ENCODE data around the gene NCBP3.
"Not testable (repeated sequence)": the region's sequence is repeated elsewhere in the genome, so short reads cannot be mapped to it uniquely, and the experiment has no call there.

Gene NCBP3

DNA sequence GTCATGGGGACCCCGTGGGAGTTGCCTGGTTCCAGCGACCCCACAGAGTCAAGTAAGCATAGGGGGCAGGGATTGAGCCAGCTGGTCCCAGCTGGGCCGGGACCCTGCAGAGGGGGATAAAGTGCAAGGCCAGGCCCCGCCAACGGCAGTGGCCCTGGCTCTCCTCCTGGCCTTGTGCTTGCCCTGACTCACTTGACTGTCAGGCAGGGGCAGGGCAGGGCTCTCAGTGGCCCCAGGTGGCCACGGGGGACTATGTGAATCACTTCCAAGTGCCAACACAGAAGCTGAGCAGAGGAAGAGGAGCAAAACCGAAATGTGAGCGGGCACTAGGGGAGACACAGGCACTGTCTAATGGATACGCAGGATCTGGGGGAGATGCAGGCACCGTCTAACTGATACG lies 21.6 kb upstream of the NCBP3 start:
- DNase-seq (ENCODE audit: insufficient read length, low spot score) (peak; percentile 80), FAIRE-seq (no peak)
- TF ChIP-seq POLR2A (IDR thresholded peaks at IDR 0.05; ENCODE audit: low read depth, low read length): no peak

DNA sequence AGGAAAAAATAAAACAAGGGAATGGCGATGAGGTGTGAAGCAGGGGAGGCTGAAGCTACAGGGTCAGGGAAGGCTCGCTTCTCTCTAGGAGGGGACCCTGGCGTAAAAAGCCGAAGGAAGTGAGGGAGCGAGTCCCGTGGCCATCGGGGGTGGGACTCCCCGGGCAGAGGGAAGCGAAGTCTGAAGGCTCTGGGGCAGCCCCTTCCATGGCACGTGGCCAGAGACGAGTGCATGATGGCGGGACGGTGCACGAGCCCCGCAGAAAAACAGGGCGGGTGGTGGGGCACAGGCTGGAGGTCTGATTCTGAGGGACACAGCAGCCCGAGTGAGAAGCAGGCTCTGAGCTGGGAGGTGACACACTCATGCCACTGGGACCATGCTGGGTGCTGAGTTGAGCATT lies 21.1 kb upstream of the NCBP3 start:
- DNase-seq (ENCODE audit: insufficient read length, low spot score) (no peak), FAIRE-seq (no peak)
- TF ChIP-seq POLR2A (IDR thresholded peaks at IDR 0.05; ENCODE audit: low read depth, low read length): no peak

DNA sequence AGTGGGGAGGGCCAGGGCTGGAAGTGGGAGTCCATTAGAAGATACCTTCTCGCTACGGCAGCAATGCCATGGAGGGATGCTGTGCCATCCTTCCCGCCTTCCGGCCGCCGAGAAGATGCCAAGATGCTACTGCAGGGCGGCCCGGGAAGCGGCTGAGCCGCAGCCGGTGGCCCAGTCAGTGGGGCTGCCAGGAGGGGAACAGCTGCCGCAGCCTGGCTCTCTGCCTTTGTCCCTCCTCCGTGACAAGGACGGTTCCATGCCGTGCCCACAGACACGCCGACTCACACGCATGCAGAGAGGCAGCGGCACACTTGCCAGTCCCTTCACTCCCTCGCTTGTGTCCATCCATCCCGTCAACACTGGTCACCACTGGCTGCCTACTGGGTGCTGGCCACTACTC lies 20.2 kb upstream of the NCBP3 start:
- FAIRE-seq: no peak

DNA sequence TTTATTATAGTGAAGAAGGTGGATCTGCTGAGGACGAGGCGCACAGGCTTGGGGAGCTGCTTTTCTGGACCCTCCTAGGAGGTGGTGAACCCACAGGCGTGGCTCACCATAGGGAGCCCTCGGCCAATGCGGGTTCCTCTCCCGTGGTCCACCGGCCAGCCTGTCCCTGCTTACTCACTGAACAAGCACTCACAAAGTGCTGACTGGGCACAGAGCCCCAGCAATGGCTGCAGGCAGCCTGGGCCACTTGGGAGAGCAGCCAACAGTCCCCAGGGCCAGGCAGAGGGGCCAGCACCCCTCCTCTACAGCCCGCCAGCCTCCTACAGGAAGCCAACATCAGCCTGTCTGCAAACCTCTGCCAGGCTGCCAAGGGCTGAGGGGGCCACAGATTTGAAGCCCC lies 19.1 kb upstream of the NCBP3 start:
- FAIRE-seq (peak; percentile 62), DNase-seq (ENCODE audit: insufficient read length, low spot score) (peak; percentile 82)
- no peak for TF ChIP-seq POLR2A (IDR thresholded peaks at IDR 0.05; ENCODE audit: low read depth, low read length)

More for the DNA sequence above, 20.2 kb upstream of the NCBP3 start:
- TF ChIP-seq POLR2A (IDR thresholded peaks at IDR 0.05; ENCODE audit: low read depth, low read length): no peak
- DNase-seq (ENCODE audit: insufficient read length, low spot score): no peak

DNA sequence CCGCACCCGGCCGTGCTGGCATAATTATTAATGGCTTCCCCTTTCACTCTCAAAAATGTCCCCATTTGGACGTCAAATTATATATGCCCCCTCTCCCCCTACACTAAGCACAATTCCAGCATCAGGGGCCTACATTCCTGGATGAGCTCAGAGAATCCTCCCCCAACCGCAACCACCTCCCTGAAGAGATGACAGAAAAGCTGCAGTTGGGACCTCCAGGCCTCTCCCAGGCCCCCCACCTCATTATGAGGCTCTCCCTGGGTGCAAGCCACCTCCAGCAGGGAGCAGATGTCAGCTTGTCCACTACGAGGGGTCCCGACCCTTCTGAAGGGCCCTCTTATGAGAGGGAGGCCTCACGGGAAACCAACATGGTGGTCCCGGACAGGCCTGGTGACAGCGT lies 18.5 kb upstream of the NCBP3 start:
- FAIRE-seq (no peak), DNase-seq (ENCODE audit: insufficient read length, low spot score) (no peak)
- TF ChIP-seq POLR2A (IDR thresholded peaks at IDR 0.05; ENCODE audit: low read depth, low read length): no peak

DNA sequence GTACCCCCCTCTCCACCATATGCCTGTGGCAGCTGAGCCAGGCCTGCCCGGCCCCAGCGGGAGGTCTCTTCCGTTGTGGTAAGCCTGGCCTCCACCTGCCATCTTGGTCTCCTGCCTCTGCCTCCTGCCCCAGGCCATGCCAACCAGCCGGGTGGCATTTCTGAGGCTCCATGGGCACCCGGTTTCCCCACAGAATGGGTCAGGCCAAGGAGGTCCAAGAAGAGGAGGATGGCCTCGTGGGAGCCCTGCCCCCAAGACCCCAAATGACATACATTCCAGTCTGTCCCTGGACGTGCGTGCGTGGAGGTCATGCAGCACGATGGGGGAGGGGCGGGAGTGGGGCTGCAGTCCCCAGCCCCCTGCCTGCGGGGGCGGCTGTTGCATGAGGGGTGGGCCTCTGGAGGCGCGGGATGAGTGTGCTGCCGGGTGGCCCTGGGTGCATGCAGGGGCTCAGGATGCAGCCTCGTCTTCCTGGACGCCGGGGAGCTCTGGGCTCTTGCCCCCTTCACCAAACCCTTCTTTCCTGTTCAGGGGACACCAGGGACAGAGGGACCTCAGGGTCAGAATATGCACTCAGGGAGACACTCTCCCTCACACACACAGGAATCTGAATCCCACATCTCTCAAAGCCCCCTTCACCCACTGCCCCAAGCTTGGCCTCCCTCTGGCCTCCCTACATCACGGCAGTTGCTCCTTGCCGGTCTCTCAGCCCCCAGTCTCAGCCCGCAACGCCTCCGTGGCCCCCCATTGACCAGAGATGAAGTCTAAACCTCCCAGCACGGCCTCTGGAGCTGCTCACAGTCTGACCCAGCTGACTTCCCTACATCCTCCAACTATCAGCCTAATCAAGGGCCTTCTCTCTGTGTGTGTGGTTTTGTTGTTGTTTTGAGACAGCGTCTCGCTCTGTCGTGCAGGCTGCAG lies 16.0 kb upstream of the NCBP3 start:
- DNase-seq (ENCODE audit: insufficient read length, low spot score): no peak
- TF ChIP-seq POLR2A (IDR thresholded peaks at IDR 0.05; ENCODE audit: low read depth, low read length): no peak
- FAIRE-seq: no peak

DNA sequence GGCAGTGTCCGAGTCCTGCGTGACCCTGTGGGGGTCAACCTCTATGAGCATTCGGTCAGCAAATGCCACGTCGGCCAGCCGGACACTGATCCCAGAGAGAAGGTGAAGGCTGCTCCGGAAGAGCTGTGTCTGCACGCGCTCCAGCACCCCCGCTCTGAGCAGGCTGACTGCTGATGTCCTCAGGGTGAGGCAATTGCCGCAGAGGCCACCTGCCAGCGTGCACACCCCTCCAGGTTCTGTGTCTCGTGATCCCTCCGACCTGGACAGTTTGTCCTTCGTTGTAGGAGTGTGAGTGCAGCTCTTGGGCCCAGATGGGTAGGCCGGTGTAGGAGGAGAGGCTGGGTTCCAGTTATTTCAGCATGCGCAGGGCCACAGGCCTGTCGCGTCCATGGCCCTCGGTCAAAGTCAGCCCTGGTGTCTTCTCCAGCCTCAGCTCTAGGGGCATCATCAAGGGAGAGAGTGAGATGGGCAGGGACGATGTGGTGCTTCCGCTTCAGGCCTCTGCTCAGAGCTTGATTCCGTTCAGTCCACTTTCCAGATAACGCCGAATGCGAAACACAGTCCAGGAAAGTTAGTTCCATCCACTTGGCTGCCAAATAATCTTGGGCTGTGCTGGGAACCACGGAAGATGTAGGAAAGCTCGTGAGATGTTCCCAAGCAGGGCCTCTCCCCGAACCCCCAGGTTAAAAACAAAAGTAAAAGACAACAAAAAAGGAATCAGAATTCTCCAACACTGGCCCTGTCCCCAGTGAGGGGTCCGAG lies 15.1 kb upstream of the NCBP3 start:
- FAIRE-seq (no peak), DNase-seq (ENCODE audit: insufficient read length, low spot score) (no peak)
- TF ChIP-seq POLR2A (IDR thresholded peaks at IDR 0.05; ENCODE audit: low read depth, low read length): no peak

DNA sequence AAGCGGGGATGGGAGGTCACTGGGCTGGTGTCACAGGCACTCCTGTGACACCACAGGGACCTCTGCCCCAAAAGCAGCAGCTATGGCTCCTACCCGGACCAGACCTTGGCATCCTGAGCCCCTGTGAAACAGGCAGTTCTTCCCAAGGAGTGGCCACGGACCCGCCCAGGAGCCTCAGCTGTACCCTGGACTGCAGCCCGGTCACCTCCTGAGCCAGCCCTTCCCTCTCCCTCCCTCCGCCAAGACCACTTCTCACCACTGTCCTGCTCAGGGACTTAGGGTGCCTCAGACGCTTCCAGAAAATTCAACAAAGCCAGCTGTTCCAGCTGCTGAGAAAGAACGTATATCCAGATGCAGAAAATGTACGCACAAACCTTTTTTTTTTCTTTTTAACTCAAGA lies 13.9 kb upstream of the NCBP3 start:
- TF ChIP-seq POLR2A (IDR thresholded peaks at IDR 0.05; ENCODE audit: low read depth, low read length): no peak
- FAIRE-seq (no peak), DNase-seq (ENCODE audit: insufficient read length, low spot score) (no peak)

DNA sequence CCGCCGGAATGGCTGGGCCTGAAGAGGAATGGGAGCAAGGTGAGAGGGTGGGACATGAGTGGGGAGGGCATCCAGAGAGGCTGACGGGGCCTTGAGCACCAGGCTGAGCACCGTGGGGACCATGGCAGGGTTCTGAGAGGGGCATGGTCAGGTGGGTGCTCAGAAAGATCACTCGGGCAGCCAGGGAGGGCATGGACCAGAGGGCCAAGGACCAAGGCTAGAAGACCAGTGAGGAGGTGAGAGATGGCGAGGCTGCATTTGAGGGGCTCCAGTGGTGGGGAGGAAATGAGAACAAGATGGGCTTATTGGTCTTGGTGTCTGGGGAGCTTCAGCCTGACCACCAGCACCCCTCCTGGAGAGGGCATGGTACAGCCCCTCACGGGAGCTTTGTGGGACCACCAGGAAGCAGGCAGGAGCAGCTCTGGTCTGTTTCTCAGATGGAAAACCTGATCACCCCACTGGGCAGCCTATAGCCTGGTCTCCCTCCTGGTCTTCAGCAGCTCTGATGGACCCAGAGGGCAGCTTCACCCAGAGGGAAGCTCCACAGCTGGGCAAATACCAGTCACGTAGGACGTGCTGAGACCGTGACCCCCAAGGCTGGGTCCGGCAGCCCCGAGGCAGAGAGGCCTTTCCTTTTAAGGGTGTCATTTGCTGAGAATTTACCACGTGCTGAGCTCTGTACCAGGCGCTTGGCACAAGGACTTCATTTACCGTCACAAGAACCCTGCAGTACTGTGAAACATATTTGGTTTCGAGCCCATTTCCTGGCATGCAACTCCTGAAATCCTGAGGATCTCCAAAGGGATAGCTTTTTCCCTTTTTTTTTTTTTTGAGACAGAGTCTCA lies 11.4 kb upstream of the NCBP3 start:
- FAIRE-seq: no peak
- TF ChIP-seq POLR2A (IDR thresholded peaks at IDR 0.05; ENCODE audit: low read depth, low read length): no peak
- DNase-seq (ENCODE audit: insufficient read length, low spot score): no peak

DNA sequence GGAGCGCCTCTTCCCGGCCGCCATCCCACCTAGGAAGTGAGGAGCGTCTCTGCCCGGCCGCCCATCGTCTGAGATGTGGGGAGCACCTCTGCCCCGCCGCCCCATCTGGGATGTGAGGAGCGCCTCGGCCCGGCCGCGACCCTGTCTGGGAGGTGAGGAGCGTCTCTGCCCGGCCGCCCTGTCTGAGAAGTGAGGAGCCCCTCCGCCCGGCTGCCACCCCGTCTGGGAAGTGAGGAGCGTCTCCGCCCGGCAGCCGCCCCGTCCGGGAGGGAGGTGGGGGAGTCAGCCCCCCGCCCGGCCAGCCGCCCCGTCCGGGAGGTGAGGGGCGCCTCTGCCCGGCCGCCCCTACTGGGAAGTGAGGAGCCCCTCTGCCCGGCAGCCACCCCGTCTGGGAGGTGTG lies 8.2 kb upstream of the NCBP3 start:
- not testable (repeated sequence) for FAIRE-seq; DNase-seq (ENCODE audit: insufficient read length, low spot score)

DNA sequence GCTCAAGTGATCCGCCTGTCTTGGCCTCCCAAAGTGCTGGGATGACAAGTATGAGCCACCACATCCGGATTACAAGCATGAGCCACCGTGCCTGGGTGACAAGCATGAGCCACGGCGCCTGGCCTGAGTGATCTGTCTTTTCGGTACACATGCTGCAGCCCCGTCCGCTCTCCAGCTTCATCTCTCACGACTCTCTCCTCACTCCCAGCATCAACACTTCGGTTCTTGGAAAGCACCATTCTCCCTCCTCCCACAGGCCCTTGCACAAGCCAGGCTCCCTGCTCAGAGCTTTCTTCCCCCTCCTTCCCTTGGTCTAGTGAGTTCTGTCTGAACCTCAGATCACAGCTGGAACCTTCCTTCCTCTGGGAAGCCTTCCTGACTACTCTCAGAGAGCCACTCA lies 6.5 kb upstream of the NCBP3 start:
- FAIRE-seq: no peak

DNA sequence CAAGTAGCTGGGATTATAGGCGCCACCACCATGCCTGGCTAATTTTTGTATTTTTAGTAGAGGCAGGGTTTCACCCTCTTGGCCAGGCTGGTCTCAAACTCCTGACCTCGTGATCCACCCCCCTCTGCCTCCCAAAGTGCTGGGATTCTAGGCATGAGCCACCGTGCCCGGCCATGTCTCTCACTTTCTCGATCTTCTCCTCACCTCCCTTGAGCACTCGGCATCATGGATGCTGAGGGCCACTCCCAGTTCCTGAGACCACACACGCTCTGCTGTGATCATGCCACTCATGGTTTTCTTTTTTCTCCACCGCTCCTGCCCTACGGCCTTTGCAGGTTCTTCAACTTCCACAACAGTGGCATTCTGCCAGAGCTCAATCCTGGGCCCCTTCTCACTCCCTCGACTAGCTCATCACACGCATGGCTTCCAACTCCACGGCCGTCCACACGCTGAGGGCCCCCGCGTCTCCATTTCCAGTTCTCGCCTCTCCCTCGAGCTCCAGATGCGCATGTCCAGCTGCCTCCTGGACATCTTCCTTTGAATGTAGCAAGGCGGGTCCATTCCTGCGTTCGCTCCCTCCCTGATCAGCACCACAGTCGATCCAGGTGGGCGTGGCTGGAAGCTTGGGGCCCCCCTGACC lies 5.5 kb upstream of the NCBP3 start:
- TF ChIP-seq POLR2A (IDR thresholded peaks at IDR 0.05; ENCODE audit: low read depth, low read length): no peak
- no peak for FAIRE-seq
- no peak for DNase-seq (ENCODE audit: insufficient read length, low spot score)

More for the DNA sequence above, 6.5 kb upstream of the NCBP3 start:
- DNase-seq (ENCODE audit: insufficient read length, low spot score): no peak
- TF ChIP-seq POLR2A (IDR thresholded peaks at IDR 0.05; ENCODE audit: low read depth, low read length): no peak

DNA sequence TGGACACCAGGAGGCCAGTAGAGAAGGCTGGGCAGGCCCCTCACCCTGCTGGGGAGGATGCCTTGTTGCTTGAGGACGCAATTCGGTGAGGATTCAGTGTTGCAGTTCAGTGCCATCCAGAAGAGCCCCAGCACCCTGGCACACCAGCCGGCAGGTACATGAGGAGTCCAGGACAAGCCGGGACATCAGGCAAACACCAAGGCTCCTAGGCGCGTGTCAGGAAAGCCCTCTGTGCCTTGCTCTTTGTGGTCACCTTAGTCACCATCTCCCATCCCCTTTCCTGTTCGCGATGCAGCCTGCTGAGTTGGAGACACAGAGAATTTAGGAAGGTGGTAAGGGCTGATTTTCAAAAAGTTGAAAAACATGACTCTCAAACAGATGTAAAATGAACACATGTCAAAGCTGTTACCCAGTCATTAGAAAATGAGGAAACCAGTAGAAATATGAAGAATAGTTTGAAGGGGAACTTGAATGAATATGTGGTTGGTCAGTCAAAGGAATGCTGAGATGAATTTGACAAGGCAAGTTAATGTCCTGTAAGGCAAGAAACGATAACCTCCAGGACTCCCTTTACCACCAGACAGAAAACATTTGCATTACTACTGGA lies 2.3 kb upstream of the NCBP3 start:
- TF ChIP-seq POLR2A (IDR thresholded peaks at IDR 0.05; ENCODE audit: low read depth, low read length): no peak
- no peak for DNase-seq (ENCODE audit: insufficient read length, low spot score)
- FAIRE-seq: no peak
